ENCODE results near the gene DDX24.

- TF ChIP-seq POLR2A (IDR thresholded peaks at IDR 0.05) (no peak), CTCF (IDR thresholded peaks at IDR 0.05) (no peak)
Measured at GRCh38 chr14:93998871-93999403, 82.1 kb downstream of the DDX24 start.
